HL-60/S4 treated with retinoic acid at 250 ng/mL for 4 days and 3 days (cell line): ENCODE measurements around the gene SLC14A1.

Experiments
- in situ Hi-C: fragments of 300-500 bp; cut with MboI; formaldehyde crosslinking; loops from 2 replicates; pipeline ENCODE4 v1.7.0; 2022; ENCODE audit warnings: low sequenced_read_pairs

The SLC14A1 gene

DNA sequence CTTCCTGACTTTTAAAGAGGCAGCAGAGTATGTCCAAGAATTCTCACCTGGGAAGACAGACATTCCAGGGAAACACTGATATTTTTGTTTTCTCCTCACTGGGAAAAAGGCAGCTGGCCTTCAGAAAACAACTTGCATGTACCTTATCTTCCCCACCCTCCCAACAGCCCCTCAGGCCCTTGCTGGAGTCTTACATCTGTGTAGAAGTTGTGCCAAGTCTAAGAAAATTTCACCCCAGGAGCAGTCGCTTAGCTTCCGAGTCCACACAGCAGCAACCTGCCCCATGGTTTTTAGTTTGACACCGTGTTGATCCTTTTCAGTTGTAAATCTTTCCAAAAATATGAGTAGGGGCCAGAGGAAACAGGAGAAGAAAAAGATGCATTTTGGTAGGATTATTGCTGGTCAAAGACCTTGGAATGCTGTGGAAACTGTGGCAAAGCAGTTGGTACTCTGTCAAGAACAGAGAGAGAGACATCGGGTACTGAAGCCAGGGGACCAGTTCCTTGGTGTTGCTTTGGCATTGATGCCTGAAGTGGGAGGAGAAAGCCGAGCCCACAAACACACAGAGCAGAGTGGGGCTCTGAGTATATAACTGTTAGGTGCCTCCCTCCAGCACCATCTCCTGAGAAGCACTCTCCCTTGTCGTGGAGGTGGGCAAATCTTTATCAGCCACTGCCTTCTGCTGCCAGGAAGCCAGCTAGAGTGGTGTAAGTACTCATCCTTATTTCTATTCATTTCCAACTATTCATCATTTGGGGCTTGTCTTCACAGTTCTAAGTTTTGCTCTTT, at the start of gene SLC14A1:
Gene SLC14A1 (plus strand): TSS at position 615 of the 789 bp plus-strand sequence. CDS start 6,140 bp downstream, outside the sequence.
- in situ Hi-C loops = no loop called here

- in situ Hi-C loops = no loop called here
Observed at GRCh38 chr18:45677276-45677807, 46.6 kb upstream of the SLC14A1 start.

- in situ Hi-C loops = no loop called here
Observed at GRCh38 chr18:45678441-45678840, 45.5 kb upstream of the SLC14A1 start.

- in situ Hi-C loops = no loop called here
Observed at GRCh38 chr18:45678850-45679249, 45.1 kb upstream of the SLC14A1 start.

- in situ Hi-C loops = no loop called here
Observed at GRCh38 chr18:45680066-45680690, 43.8 kb upstream of the SLC14A1 start.

- in situ Hi-C loops = no loop called here
Observed at GRCh38 chr18:45682181-45682580, 41.8 kb upstream of the SLC14A1 start.

DNA sequence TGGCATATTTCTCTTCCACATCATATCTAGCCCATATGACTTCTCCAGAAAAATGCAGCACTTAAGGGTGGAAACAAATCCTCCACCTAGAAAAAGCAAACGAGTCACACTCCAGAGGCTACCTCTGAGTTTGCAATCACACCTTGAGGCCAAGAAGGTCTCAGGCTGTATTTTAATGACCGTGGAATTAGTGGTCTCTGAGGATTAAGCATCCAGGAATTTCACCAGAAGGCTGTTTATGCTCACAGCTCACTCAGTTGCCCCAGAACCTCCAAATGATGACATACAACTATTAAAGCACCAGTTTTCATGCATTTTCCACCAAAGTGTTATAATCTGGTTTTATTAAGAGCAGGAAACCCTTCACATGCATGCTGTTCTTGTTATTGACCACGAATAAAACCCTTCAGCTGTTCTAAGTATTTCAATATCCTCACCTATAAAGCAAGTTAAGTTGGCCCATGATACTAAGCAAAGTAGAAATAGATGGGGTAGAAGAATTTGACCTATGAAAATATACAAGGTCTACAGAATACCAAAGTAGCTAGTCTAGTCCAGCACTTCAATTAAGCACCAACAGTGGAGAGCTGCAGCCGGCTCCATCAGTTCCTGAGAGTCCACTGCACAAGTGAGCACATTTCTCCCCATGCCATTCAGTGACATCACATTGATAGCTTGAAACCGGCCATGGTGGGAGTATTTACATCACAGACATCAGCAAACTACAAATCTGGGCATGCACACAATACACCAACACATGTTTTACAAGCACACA, 39.5 kb upstream of the SLC14A1 start:
- in situ Hi-C loops = no loop called here

GRCh38 chr18:45686891-45687611, 36.9 kb upstream of the SLC14A1 start:
- in situ Hi-C loops = no loop called here

GRCh38 chr18:45687621-45688020, 36.4 kb upstream of the SLC14A1 start:
- in situ Hi-C loops = no loop called here

GRCh38 chr18:45688113-45688512, 35.9 kb upstream of the SLC14A1 start:
- in situ Hi-C loops = no loop called here

GRCh38 chr18:45688833-45689232, 35.1 kb upstream of the SLC14A1 start:
- in situ Hi-C loops = no loop called here

- in situ Hi-C loops = no loop called here
Observed at GRCh38 chr18:45689396-45689795, 34.6 kb upstream of the SLC14A1 start.

DNA sequence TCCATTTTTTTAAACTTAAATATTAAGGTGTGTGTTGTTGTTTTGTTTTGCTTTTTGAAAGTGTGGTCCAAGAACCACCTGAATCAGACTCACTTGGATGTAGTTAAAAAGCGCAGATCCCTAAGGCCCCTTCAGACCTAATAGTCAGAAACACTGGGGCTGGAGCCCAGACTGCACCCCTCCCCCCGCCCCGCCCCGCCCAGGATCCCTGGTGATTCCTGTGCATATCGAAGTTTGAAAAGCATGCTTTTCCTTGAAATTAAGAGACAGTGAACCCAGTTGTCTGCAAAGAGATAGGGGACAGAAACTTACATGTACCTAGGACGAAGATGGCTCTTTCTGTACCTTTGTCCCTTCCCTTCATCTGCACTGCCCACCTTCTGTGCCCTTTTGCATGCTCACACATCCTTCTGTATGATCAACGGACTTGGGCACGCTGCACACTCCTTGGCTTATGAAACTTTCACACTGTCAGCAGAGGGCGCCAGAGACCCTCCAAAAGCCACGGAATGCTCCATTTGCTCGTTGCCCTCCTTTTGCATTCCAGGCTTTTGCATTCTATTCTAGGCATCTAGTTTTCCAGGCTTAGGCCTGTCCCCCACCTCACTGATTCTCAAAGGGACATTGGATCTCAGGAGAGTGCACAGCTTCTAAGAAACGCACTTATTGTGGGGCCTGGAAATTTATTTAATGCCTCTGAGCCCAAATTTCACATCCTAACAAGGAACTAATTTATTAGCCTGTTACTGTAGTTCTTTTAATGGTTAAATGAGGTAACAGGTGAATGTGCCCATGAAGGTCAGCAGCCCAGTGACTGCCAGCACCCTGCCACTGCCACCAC, 32.8 kb upstream of the SLC14A1 start:
- in situ Hi-C loops = no loop called here

DNA sequence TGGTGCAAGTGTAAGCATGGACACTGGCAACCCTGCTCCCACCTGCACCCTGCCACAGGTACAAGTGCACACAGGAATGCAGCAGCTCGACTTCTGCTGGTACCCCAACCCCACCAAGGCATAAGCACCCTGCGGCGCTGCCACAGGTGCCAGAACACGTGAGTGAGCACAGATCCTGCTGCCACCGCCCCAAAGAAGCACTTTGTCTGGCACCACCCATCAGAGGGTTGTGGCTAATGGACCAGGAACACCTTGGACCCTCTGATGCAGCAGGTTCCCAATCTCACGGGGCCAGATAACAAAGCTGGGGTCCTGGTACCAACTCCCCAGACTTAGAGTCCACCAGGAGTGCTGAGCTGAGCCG, 32.2 kb upstream of the SLC14A1 start:
- in situ Hi-C loops = no loop called here

- in situ Hi-C loops = no loop called here
Observed at GRCh38 chr18:45702708-45703265, 21.2 kb upstream of the SLC14A1 start.

- in situ Hi-C loops = no loop called here
Observed at GRCh38 chr18:45708831-45709230, 15.2 kb upstream of the SLC14A1 start.

DNA sequence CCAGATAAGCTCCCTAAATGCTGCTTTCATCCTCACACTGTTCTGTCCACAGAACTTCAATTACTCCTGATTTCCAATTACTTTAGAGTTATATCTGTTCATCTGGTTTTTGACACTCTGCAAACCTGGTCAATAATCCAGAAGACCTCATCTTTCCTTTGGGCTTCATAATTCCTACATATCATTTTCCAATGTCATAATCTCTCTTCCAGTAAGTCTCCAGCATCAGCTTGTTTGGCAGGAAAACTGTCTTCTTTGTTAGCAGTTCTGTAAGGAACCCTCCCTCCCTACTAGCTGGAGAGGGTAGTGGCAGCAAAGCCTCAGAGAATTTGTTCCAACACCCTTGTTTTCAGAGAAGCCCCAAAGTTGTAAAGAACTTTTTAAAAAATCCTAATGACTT, 11.9 kb upstream of the SLC14A1 start:
- in situ Hi-C loops = no loop called here

GRCh38 chr18:45713239-45713638, 10.7 kb upstream of the SLC14A1 start:
- in situ Hi-C loops = no loop called here

DNA sequence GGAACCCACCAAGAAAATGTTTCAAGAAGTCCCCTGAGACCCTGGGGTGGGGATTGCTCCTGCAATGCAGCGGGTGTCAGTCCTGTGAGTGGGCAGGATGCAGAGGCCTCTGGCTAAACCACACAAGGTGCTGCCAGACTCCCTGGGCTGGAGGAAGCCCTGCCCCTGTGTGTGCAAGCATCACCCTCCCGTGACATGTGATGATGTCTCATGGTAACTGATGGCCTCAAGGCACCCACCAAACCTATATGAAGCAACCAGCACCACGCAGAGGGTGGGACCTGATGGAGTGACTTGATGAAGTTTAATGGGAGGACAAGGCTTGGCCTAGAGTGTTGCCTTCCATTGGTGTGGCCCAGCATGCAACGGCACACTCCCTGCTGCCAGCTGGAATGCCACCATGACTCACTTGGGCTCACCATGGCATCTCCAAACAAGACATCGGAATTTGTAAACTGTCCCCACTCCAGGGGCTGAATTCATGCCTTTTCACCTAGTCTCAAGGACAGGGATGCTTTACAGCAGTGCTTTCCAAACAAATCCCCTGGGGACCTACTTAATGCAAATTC, 8.7 kb upstream of the SLC14A1 start:
- in situ Hi-C loops = no loop called here
